Activated naive CD4-positive, alpha-beta T cell treated with anti-CD3 and anti-CD28 coated beads, Interleukin-2, amount 10 ng/mL, durations not matched to agents 7 days and 5 days (primary cell): ENCODE measurements around the gene SORCS1.
"Not testable (repeated sequence)": the region's sequence is repeated elsewhere in the genome, so short reads cannot be mapped to it uniquely, and the experiment has no call there.

Experiments
- CTCF ChIA-PET: fragments of 350-600 bp; sonication (Branson Sonifier 250); formaldehyde crosslinking; loops from one replicate; lab custom pipeline; 2021; ENCODE audit warnings: antibody characterized with exemption; lab: Charles Lee
- DNase-seq: peaks from one replicate; pipeline ENCODE4 v3.0.0-alpha.2; 2020
- H3K27ac Mint-ChIP-seq: one replicate; pipeline ENCODE4 v1.8.0; 2021; ENCODE audit warnings: mild to moderate bottlenecking, moderate library complexity, mixed read lengths
- H3K27me3 Mint-ChIP-seq: one replicate; pipeline ENCODE4 v1.8.0; 2021; ENCODE audit warnings: mild to moderate bottlenecking, mixed read lengths
- H3K36me3 Mint-ChIP-seq: one replicate; pipeline ENCODE4 v1.8.0; 2021; ENCODE audit warnings: mixed read lengths
- H3K4me1 Mint-ChIP-seq: one replicate; pipeline ENCODE4 v1.8.0; 2021; ENCODE audit warnings: mixed read lengths
- H3K4me3 Mint-ChIP-seq: one replicate; pipeline ENCODE4 v1.8.0; 2021; ENCODE audit warnings: mild to moderate bottlenecking, moderate library complexity, mixed read lengths
- H3K9me3 Mint-ChIP-seq: one replicate; pipeline ENCODE4 v1.8.0; 2021; ENCODE audit warnings: mixed read lengths

Gene SORCS1

GRCh38 chr10:106942035-106942662 lies 222.4 kb downstream of the SORCS1 start:
- no peaks in the 10 kb centered on the region for H3K4me1 Mint-ChIP-seq
- no peak for DNase-seq
- CTCF ChIA-PET: no interaction called here
- no peak overlapping the region for H3K27ac Mint-ChIP-seq
- no peaks in the 10 kb centered on the region for H3K36me3 Mint-ChIP-seq
- peaks cover 10% of the 10 kb centered on the region for H3K9me3 Mint-ChIP-seq
- no peak overlapping the region for H3K4me3 Mint-ChIP-seq
- H3K27me3 Mint-ChIP-seq: no peaks in the 10 kb centered on the region

GRCh38 chr10:106941297-106942034 lies 223.0 kb downstream of the SORCS1 start:
- CTCF ChIA-PET: no interaction called here
- no peak overlapping the region for H3K27ac Mint-ChIP-seq
- H3K4me1 Mint-ChIP-seq: no peaks in the 10 kb centered on the region

GRCh38 chr10:106938513-106938912 lies 226.0 kb downstream of the SORCS1 start:
- no peak overlapping the region for H3K4me3 Mint-ChIP-seq
- DNase-seq: no peak
- CTCF ChIA-PET: no interaction called here

More at GRCh38 chr10:106941297-106942034, 223.0 kb downstream of the SORCS1 start:
- peaks cover 7% of the 10 kb centered on the region for H3K9me3 Mint-ChIP-seq
- no peak overlapping the region for H3K4me3 Mint-ChIP-seq
- no peaks in the 10 kb centered on the region for H3K36me3 Mint-ChIP-seq
- no peaks in the 10 kb centered on the region for H3K27me3 Mint-ChIP-seq
- no peak for DNase-seq

GRCh38 chr10:106935978-106936451 lies 228.5 kb downstream of the SORCS1 start:
- CTCF ChIA-PET: no interaction called here
- H3K27me3 Mint-ChIP-seq: no peaks in the 10 kb centered on the region
- DNase-seq: no peak
- H3K9me3 Mint-ChIP-seq: peaks cover 9% of the 10 kb centered on the region
- no peaks in the 10 kb centered on the region for H3K4me1 Mint-ChIP-seq
- H3K4me3 Mint-ChIP-seq: no peak overlapping the region
- H3K27ac Mint-ChIP-seq: no peak overlapping the region
- H3K36me3 Mint-ChIP-seq: no peaks in the 10 kb centered on the region

More at GRCh38 chr10:106938513-106938912, 226.0 kb downstream of the SORCS1 start:
- H3K9me3 Mint-ChIP-seq: peaks cover 9% of the 10 kb centered on the region
- no peaks in the 10 kb centered on the region for H3K27me3 Mint-ChIP-seq
- H3K27ac Mint-ChIP-seq: no peak overlapping the region
- no peaks in the 10 kb centered on the region for H3K36me3 Mint-ChIP-seq
- H3K4me1 Mint-ChIP-seq: no peaks in the 10 kb centered on the region

GRCh38 chr10:106931853-106932249 lies 232.7 kb downstream of the SORCS1 start:
- no peaks in the 10 kb centered on the region for H3K27me3 Mint-ChIP-seq
- H3K4me1 Mint-ChIP-seq: no peaks in the 10 kb centered on the region
- no peak overlapping the region for H3K4me3 Mint-ChIP-seq
- CTCF ChIA-PET: no interaction called here
- DNase-seq: no peak
- no peaks in the 10 kb centered on the region for H3K36me3 Mint-ChIP-seq
- H3K27ac Mint-ChIP-seq: no peak overlapping the region
- peaks cover 2% of the 10 kb centered on the region for H3K9me3 Mint-ChIP-seq

- H3K4me1 Mint-ChIP-seq: no peaks in the 10 kb centered on the region
- CTCF ChIA-PET: no interaction called here
- no peak overlapping the region for H3K4me3 Mint-ChIP-seq
- DNase-seq: no peak
- H3K27ac Mint-ChIP-seq: no peak overlapping the region
- H3K9me3 Mint-ChIP-seq: peaks cover 2% of the 10 kb centered on the region
- H3K27me3 Mint-ChIP-seq: no peaks in the 10 kb centered on the region
- H3K36me3 Mint-ChIP-seq: no peaks in the 10 kb centered on the region
Observed at GRCh38 chr10:106931159-106931852, 233.2 kb downstream of the SORCS1 start.

- DNase-seq: no peak
- CTCF ChIA-PET: no interaction called here
- H3K9me3 Mint-ChIP-seq: peaks cover 2% of the 10 kb centered on the region
- no peaks in the 10 kb centered on the region for H3K36me3 Mint-ChIP-seq
- H3K27me3 Mint-ChIP-seq: no peaks in the 10 kb centered on the region
- no peak overlapping the region for H3K27ac Mint-ChIP-seq
- H3K4me3 Mint-ChIP-seq: no peak overlapping the region
- H3K4me1 Mint-ChIP-seq: no peaks in the 10 kb centered on the region
Observed at GRCh38 chr10:106930751-106931150, 233.8 kb downstream of the SORCS1 start.

GRCh38 chr10:106929291-106929895 lies 235.1 kb downstream of the SORCS1 start:
- H3K27ac Mint-ChIP-seq: no peak overlapping the region
- CTCF ChIA-PET: no interaction called here
- H3K27me3 Mint-ChIP-seq: no peaks in the 10 kb centered on the region
- DNase-seq: no peak
- H3K4me1 Mint-ChIP-seq: no peaks in the 10 kb centered on the region
- H3K4me3 Mint-ChIP-seq: no peak overlapping the region
- H3K9me3 Mint-ChIP-seq: no peaks in the 10 kb centered on the region
- H3K36me3 Mint-ChIP-seq: no peaks in the 10 kb centered on the region

- H3K27ac Mint-ChIP-seq, H3K36me3 Mint-ChIP-seq, DNase-seq, H3K4me3 Mint-ChIP-seq, H3K27me3 Mint-ChIP-seq, CTCF ChIA-PET, H3K4me1 Mint-ChIP-seq, H3K9me3 Mint-ChIP-seq: not testable (repeated sequence)
Observed at GRCh38 chr10:106928151-106928550, 236.4 kb downstream of the SORCS1 start.

GRCh38 chr10:106925191-106925590 lies 239.3 kb downstream of the SORCS1 start:
- H3K36me3 Mint-ChIP-seq: no peaks in the 10 kb centered on the region
- H3K9me3 Mint-ChIP-seq: no peaks in the 10 kb centered on the region
- H3K27me3 Mint-ChIP-seq: no peaks in the 10 kb centered on the region
- DNase-seq: no peak
- H3K4me1 Mint-ChIP-seq: no peaks in the 10 kb centered on the region
- H3K4me3 Mint-ChIP-seq: no peak overlapping the region
- no peak overlapping the region for H3K27ac Mint-ChIP-seq
- CTCF ChIA-PET: no interaction called here

- Mint-ChIP-seq H3K4me3 (no peak overlapping the region), H3K36me3 (no peaks in the 10 kb centered on the region), H3K9me3 (peaks cover 2% of the 10 kb centered on the region), H3K27ac (no peak overlapping the region), H3K27me3 (no peaks in the 10 kb centered on the region), H3K4me1 (no peaks in the 10 kb centered on the region)
- CTCF ChIA-PET: no interaction called here
- no peak for DNase-seq
Observed at GRCh38 chr10:106920538-106920937, 244.0 kb downstream of the SORCS1 start.

GRCh38 chr10:106919871-106920282 lies 244.6 kb downstream of the SORCS1 start:
- DNase-seq: no peak
- CTCF ChIA-PET: no interaction called here
- H3K27ac Mint-ChIP-seq: no peak overlapping the region
- no peaks in the 10 kb centered on the region for H3K36me3 Mint-ChIP-seq
- no peak overlapping the region for H3K4me3 Mint-ChIP-seq
- no peaks in the 10 kb centered on the region for H3K27me3 Mint-ChIP-seq
- no peaks in the 10 kb centered on the region for H3K4me1 Mint-ChIP-seq
- peaks cover 2% of the 10 kb centered on the region for H3K9me3 Mint-ChIP-seq

- CTCF ChIA-PET: no interaction called here
Observed at GRCh38 chr10:106917452-106918055, 247.0 kb downstream of the SORCS1 start.

GRCh38 chr10:106914016-106914415 lies 250.5 kb downstream of the SORCS1 start:
- H3K4me1 Mint-ChIP-seq: no peaks in the 10 kb centered on the region
- no peak overlapping the region for H3K27ac Mint-ChIP-seq
- CTCF ChIA-PET: no interaction called here

More at GRCh38 chr10:106917452-106918055, 247.0 kb downstream of the SORCS1 start:
- Mint-ChIP-seq H3K27ac (no peak overlapping the region), H3K4me1 (no peaks in the 10 kb centered on the region), H3K9me3 (peaks cover 2% of the 10 kb centered on the region), H3K27me3 (no peaks in the 10 kb centered on the region), H3K36me3 (no peaks in the 10 kb centered on the region), H3K4me3 (no peak overlapping the region)
- DNase-seq: no peak

More at GRCh38 chr10:106914016-106914415, 250.5 kb downstream of the SORCS1 start:
- Mint-ChIP-seq H3K36me3 (no peaks in the 10 kb centered on the region), H3K27me3 (no peaks in the 10 kb centered on the region), H3K4me3 (no peak overlapping the region), H3K9me3 (peaks cover 6% of the 10 kb centered on the region)
- DNase-seq: no peak
